ENCODE measurements around the gene CDX1. TPM values are rescaled to one million over a fixed set of nuclear protein-coding genes. Genes with fewer than 3 reads are reported as not detected.

Gene CDX1
- polyA plus RNA-seq, 1 experiment, result 0.97 TPM

- TF ChIP-seq, protein P1, sequence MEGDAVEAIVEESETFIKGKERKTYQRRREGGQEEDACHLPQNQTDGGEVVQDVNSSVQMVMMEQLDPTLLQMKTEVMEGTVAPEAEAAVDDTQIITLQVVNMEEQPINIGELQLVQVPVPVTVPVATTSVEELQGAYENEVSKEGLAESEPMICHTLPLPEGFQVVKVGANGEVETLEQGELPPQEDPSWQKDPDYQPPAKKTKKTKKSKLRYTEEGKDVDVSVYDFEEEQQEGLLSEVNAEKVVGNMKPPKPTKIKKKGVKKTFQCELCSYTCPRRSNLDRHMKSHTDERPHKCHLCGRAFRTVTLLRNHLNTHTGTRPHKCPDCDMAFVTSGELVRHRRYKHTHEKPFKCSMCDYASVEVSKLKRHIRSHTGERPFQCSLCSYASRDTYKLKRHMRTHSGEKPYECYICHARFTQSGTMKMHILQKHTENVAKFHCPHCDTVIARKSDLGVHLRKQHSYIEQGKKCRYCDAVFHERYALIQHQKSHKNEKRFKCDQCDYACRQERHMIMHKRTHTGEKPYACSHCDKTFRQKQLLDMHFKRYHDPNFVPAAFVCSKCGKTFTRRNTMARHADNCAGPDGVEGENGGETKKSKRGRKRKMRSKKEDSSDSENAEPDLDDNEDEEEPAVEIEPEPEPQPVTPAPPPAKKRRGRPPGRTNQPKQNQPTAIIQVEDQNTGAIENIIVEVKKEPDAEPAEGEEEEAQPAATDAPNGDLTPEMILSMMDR (IDR thresholded peaks at IDR 0.05; ENCODE audit: insufficient read depth, low read depth, low read length), result no peak
- ChIA-PET CTCF (interaction anchor here (1.6 kb wide), 1 partner anchor 34 kb away, joined by 6 read pairs; no protein-coding TSS in a partner anchor), POLR2A (no interaction called here)
- Histone ChIP-seq H3K36me3 (ENCODE audit: control insufficient read depth, insufficient read depth, low read length) (no peaks in the 10 kb centered on the region), H3K4me3 (ENCODE audit: low read depth, low read length) (no peak overlapping the region), H3K27me3 (ENCODE audit: control insufficient read depth, insufficient read depth, low read length) (peaks cover 14% of the 10 kb centered on the region)
- DNase-seq (ENCODE audit: low read depth), result no peak
These were observed 17.4 kb downstream of the CDX1 start for GRCh38 chr5:150184006-150184405.

DNA sequence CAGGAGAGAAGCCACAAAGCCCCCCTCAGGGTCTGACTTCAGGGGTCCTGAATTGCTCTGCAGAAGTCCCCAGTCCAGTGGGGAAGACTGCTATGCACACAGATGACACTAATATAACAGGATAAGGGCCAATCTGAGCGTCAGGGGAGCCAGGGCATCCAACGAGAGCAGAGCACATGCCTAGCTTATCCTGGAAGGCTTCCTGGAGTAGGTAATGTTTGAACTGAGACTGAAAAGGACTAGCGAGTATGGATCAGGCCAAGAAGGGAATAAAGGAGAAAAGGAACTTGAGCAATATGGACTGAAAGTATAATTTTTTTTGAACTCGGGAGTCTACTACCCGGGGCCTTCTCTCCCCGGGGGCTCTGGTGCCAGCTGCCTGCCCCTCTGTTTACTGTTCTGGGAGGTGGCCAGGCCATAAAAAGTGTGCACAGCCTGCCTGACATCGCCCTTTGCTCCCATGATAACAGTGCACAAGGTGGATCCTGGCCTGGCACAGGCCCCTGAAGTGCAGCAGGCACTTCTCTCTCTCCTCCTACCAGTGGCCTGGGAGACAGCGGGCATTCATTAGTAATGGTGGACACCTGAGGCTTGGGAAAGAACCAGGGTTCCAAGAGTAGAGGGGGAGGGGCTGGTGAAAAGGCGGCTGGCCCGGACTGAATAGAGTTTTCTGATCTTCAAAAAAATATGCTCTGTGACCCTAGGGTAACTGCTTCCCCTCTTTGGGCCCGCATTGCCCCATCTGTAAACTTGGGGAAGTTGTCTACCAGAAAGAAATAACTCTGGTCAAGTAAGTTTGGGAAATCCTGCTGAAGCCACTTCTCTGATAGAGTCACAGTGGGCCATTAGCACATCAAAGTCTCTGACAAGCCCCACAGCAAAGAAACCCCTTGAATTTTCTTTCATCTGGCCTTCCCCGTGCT is 18.7 kb downstream of the CDX1 start:
- peaks cover 26% of the 10 kb centered on the region for H3K27me3 ChIP-seq (ENCODE audit: control insufficient read depth, insufficient read depth, low read length)
- no peak for DNase-seq (ENCODE audit: low read depth)
- H3K36me3 ChIP-seq (ENCODE audit: control insufficient read depth, insufficient read depth, low read length), result no peaks in the 10 kb centered on the region
- ChIA-PET POLR2A (no interaction called here), CTCF (no interaction called here)
- no peak overlapping the region for H3K4me3 ChIP-seq (ENCODE audit: low read depth, low read length)
- TF ChIP-seq, protein P1 (IDR thresholded peaks at IDR 0.05; ENCODE audit: insufficient read depth, low read depth, low read length), result no peak

DNA sequence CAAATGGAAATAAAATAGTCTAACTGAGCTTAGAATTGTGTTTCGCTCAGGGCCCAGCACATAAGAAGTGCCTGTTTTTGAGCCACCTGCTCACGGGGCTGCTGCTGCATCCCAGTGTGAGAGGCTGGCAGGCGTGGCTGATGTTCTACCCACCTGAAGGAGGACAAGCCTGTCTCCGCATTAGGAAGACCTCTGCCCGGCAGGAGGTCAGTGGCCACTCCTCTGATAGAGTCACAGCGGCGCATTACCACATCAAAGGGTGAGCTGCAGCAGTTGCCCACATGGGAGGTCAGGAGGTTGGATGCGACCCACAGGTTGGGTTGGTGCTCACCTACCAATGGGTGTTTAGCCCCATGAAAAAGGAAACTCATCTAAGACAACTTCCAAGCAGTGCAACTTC is 19.6 kb downstream of the CDX1 start:
- no peak for DNase-seq (ENCODE audit: low read depth)
- Histone ChIP-seq H3K36me3 (ENCODE audit: control insufficient read depth, insufficient read depth, low read length) (no peaks in the 10 kb centered on the region), H3K4me3 (ENCODE audit: low read depth, low read length) (no peak overlapping the region), H3K27me3 (ENCODE audit: control insufficient read depth, insufficient read depth, low read length) (peaks cover 33% of the 10 kb centered on the region)
- TF ChIP-seq, protein P1 (IDR thresholded peaks at IDR 0.05; ENCODE audit: insufficient read depth, low read depth, low read length), result no peak
- CTCF ChIA-PET, result no interaction called here
- POLR2A ChIA-PET, result no interaction called here

- TF ChIP-seq, protein P1 (IDR thresholded peaks at IDR 0.05; ENCODE audit: insufficient read depth, low read depth, low read length), result no peak
- ChIA-PET CTCF (interaction anchor here (1.0 to 1.6 kb wide), 2 partner anchors 11 to 25 kb away, joined by 3 to 5 read pairs; no protein-coding TSS in a partner anchor), POLR2A (no interaction called here)
- DNase-seq (ENCODE audit: low read depth), result no peak
- Histone ChIP-seq H3K36me3 (ENCODE audit: control insufficient read depth, insufficient read depth, low read length) (no peaks in the 10 kb centered on the region), H3K4me3 (ENCODE audit: low read depth, low read length) (no peak overlapping the region), H3K27me3 (ENCODE audit: control insufficient read depth, insufficient read depth, low read length) (peaks cover 34% of the 10 kb centered on the region)
These were observed 20.3 kb downstream of the CDX1 start for GRCh38 chr5:150186897-150187296.

GRCh38 chr5:150188146-150188842 is 21.7 kb downstream of the CDX1 start:
- peaks cover 37% of the 10 kb centered on the region for H3K27me3 ChIP-seq (ENCODE audit: control insufficient read depth, insufficient read depth, low read length)
- ChIA-PET CTCF (interaction anchor here (0.9 to 1.6 kb wide), 2 partner anchors 12 to 15 kb away, joined by 3 to 5 read pairs; no protein-coding TSS in a partner anchor), POLR2A (no interaction called here)
- H3K4me3 ChIP-seq (ENCODE audit: low read depth, low read length), result no peak overlapping the region
- no peak for DNase-seq (ENCODE audit: low read depth)
- TF ChIP-seq, protein P1 (IDR thresholded peaks at IDR 0.05; ENCODE audit: insufficient read depth, low read depth, low read length), result no peak
- H3K36me3 ChIP-seq (ENCODE audit: control insufficient read depth, insufficient read depth, low read length), result no peaks in the 10 kb centered on the region
